Endothelial cell of hepatic sinusoid (primary cell): ENCODE results near the gene CTNNBIP1.

Experiments
- in situ Hi-C: cut with HindIII; loops from 2 replicates; pipeline ENCODE4 v1.10.0; 2017; ENCODE audit warnings: low sequenced_read_pairs

The CTNNBIP1 gene

DNA sequence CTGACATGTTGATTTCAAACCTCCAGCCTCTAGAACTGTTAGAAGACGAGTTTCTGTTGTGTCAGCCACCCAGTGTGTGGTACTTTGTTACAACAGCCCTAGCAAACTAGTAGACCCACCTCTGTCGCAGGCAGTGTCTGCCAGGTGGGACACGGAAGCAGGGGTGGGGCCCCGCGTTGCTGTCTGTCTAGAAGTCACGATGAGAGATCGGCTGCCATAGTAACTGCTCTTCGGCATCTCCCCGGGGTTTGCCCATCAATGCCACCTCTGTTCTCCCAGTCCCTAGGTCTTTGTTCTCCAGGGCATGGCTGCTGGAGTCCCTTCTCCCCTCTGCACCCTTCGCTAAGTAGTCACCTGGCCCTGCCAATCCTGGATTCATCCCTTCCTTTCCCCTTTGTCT, 71.1 kb downstream of the CTNNBIP1 start:
- in situ Hi-C loops, result no loop called here

DNA sequence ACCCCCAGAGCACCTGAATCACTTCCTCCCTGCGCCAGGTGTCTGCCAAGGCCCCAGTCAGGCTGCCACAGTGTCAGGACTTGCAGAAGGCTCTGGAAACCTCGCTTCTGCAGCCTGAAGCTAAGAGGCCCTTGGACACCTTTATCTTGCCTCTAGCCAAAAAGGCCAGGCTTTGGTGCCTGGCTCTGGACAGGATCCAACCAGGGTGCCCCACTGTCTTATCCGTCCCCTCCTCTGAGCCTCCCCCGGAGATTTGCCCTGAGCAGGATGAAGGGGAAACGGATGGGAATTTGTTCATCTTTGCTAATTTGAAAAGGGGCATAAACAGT, 73.5 kb downstream of the CTNNBIP1 start:
- in situ Hi-C loops, result no loop called here

DNA sequence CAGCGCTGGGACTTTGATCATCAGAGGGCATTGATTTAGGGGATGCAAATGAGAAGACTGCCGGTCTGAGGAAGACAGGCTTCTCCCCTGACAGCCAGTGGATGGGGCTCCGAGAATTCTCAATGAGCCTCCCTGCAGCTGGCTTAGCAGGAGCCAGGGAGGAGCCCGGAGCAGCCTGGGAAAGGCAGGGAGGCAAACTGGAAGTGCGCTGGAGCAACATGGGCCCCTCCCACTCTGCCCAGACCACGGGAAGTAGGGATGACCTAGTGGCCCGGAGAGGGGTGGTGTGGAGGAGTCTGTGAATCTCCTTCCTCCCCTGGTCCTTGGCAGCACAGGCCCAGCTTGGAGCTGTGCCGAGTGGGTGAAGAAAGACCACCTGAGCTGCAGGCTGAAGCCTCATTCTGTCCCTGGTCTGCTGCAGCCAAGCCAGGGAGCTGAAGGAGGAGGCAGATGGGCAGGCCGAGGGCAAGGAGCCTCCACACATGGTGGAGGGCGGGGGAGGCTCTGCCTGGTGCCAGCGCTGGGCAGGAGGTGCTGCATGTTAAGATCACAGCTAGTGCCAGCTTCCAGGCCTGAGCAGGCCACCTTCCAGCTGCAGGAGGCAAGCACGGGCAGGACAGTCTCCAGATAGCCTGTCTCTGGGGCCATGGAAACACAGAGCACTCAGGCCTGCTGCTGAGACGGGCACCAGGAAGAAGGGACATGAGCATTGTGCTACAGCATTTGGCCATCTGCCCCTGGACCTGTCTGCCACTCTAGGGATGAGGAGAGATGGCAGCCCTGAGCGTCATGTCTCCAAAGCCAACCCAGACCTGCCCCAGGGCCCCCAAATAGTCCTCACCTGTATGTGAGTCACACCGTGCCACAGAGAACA, 74.1 kb downstream of the CTNNBIP1 start:
- in situ Hi-C loops, result no loop called here

DNA sequence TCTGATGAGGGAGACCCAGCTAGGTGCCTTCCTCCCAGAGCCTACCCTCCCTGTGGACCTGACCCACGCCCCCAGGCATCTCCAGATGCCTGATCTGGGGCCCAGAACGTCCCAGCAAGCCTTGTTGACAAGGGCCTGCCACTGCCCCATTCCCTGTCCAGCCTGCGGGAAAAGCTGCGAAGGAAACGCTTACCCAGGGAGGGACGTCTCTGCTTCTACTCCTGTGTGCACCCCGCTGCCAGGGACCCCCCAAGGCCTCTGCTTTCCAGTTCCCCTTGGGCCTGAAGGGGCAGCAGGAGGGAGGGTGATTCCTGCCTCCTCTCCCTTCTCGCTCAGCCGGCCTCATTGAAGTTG, 74.7 kb downstream of the CTNNBIP1 start:
- in situ Hi-C loops, result no loop called here

DNA sequence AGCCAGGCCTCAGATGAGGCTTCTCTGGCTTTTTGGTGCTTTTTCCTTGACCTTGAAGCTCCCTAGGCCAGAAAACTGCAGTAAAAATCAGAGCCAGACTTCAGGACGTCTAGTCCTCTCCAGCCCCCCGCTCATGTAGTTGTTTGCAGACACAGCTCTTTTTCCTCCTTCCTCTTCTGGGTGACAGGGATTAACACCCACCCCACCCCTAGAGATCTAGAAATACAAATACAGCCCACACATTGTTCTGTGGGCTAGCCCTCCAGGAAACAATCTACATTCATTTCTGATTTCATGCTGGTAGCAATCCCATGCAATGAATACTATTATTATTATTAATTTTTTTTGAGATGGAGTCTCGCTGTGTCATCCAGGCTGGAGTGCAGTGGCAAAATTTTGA, 76.4 kb downstream of the CTNNBIP1 start:
- in situ Hi-C loops, result no loop called here

DNA sequence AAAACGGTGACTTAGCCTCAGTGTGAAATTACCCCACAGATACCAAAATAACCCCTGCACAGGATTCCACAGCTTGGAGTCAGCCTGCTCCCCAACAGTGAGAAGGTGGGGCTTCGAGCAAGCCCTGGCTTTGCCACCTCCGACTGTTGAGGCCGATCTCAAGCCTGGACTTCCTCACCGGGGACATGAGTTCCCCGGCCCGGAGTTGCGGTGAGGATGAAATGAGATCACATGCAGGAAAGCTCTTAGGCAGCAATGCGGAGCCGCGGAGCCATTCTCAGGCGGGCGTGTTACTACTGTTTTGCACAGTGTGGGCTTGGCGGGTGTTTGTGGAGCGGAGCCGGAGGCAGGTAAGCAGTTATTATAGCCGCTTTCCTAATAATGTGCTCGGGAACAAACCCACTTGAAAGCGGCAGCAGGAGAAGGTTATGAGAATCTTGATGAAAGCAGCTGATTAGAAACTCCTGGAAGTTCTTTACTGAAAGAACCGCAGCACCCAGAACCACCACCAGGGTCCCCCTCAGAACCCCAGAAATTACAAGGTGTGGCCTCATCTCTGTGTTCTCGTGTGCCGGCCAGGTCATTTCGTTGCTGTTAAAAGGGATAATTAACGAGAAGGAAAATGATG, 82.4 kb downstream of the CTNNBIP1 start:
- in situ Hi-C loops, result no loop called here

DNA sequence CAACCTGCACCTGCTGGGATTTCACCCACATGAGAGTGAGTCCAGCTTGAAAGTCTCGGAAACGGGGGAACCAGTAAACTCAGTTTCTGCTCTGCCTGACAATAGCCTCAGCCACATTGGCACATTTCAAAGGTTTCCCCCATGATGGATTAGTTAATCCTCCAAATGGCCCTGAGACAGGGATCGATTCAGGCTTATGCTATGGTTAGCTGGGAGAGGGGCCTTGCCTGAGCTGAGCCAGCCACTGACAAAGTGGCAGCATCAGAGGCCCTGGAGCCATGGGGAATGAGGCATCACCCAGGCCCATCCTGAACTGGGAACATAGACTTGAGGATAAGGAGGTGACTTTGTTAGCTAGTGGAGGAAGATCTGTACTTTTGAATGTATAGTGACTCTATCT, 83.5 kb downstream of the CTNNBIP1 start:
- in situ Hi-C loops, result no loop called here

DNA sequence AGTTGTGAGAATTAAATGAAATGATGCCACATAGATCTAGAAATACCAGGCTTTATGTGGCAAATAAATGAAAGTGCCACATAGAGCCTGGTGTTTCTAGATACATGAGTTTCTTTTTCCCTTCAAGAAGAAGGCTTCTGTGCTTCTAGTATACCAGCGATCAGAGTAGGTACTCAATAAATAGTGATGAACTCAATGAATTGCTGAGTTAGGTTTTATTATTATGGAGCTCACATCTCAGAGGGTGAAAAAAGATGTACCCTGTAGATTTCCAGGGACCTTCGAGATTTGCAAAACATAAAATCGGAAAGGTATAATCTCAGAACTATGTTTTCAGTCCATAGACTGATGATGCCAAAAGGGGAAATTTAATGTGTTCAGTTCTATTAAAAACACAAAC, 84.0 kb downstream of the CTNNBIP1 start:
- in situ Hi-C loops, result no loop called here

DNA sequence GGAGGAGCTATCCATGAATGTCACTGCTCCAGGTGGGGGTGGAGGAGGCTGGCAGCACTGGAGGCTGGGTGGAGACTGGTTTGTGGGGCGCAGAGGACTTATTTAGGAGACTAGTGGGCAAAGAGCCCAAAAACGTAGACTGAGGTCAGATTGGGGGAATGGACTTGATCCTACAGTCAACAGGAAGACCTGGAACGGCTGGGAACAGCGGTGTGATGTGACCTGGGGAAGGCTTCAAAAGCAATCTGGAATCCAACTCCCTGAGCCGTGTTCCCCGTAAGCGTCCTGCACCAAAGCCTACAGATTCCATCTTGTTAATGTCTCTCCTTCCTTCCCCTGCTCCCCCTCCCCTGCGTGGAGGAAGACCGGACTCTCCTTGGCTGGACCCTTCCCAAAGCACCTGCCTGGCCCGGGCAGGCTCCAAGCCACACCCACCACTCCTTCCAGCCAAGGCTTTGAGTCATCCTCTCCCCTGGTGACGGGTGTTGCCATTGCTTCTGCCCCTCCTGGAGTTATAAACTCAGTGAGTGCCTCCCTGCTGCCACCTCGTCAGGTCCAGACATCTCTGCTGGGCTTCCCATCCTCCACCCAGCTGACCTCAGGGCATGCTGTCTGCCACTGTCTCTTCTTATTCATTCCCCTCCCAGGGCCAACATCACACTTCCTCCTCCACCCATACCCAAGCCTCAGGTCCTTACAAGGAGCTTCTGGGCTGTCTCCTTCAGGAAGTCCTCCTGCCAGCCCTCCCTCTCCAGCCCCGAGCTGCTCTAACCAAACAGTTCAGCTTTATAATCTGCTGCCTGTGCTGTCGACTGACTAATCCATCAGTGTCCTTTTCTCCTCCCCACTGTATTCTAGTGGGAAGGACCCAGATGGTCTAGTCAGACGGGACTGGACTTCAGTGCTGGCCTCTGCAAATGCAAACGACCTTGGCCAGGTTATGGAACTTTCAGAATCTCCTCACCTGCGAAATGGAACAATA, 84.7 kb downstream of the CTNNBIP1 start:
- in situ Hi-C loops, result no loop called here

DNA sequence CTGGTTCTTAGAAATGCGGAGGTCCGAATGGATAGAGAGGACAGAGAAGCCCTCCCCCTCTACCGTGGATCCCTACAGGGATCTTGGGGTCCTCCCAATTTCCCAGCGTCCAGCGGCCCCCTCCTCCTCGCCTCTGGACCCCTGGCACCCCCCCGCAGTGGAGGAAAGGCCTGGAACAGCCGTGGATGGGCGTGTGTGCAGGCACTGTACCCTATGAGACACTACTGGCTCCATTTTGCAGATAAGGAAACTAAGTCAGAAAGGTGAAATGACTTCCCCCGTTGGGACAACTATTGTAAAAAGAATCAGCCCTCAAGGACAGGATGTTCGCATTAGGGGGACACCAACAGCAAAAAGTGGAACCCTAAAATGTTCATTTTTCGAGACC, 85.4 kb downstream of the CTNNBIP1 start:
- in situ Hi-C loops, result loop anchor here (25.0 kb wide), 1 partner anchor 162 kb away; the partner anchor contains the start of gene PIK3CD

DNA sequence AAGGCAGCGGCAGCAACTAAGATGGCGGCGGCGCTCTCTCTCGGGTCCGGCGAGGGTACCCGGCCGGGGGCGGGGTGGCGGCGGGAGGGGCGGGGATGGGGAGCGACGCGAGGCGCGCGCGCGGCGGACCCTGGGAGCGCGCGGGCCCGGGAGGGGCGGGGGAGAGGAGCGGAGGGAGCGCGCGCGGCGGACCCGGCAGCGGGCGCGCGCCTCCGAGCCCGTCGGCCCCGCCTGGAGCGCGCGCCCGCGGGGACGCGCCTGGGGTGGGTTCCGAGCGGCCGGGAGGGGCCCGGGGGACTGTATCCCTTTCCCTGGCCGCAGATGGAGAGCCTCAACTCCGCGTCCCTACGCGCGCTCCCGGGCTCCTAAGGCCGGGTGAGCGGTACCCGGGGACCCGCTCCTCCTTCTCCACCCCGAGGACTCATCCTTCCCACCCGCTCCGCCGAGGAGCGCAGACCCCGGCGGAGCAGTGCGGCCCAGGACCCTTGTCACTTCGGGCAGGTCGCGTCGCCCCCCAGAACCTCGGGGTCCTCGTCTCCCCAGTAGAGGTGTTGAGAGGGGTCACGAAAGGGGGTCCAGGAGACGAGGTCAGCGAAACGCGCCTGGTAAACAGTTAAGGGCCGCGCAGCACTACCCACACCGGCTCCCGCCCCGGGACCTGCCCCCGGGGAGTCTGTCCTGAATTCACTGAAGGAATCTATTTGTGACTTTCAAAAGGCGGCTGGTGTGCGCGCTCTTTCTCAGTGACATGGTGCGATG, 85.9 kb downstream of the CTNNBIP1 start, which contains the start of gene CLSTN1:
TSS of gene CLSTN1 (minus strand) at position 23 of the 759 bp plus-strand sequence. CDS start 232 bp downstream, outside the sequence.
- in situ Hi-C loops, result loop anchor here (25.0 kb wide), 1 partner anchor 162 kb away; the partner anchor contains the start of gene PIK3CD

DNA sequence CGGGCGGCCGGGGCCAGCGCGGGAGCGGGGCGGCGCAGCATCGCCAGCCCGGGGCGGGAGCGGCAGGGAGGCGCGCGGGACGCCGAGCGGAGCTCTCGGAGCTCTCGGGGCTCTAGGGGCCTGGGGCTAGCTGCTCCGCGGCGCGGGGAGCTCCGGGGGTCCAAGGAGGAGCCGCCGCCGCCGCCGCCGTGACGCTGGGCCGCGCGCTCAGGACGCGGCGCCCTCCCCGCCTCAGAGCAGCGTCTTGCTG, 86.5 kb downstream of the CTNNBIP1 start:
- in situ Hi-C loops, result loop anchor here (25.0 kb wide), 1 partner anchor 161 kb away; the partner anchor contains the start of gene PIK3CD

DNA sequence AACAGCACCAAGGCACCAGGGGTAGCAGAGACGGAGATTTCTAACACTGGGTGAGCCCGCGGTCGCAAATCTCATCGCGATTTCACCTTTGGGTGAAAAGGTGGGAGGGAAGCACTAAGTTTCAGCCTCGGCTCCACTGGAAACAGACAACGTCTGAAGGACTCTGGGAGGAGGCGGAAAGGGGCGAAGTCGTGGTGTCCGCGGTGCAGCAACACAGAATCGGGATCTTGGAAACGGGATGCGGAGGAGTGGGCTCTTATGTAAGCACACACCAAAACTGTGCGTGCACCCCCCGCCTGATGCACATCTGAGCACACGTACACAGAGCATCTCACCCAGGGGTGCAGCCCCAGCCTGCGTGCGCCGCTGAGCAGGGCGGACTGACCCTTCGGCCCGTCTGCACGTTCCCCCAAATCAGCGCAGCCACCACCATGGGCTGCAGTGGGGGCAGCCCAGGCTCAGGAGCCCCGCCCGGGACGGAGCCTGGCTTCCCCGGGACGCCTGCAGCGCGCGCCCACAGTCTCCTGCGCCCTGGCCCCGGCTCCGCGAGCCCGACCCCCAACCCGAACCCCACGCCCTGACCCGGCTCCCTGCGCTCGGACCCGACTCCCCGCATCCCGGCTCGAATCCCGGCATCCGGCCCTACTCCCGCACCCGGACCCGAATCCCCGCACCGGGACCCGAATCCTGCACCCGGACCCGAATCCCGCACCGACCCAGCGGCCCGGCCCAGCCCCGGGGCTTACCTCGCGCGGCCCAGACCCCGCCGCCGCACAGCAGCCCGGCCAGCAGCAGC, 87.0 kb downstream of the CTNNBIP1 start:
- in situ Hi-C loops, result loop anchor here (25.0 kb wide), 1 partner anchor 161 kb away; the partner anchor contains the start of gene PIK3CD

DNA sequence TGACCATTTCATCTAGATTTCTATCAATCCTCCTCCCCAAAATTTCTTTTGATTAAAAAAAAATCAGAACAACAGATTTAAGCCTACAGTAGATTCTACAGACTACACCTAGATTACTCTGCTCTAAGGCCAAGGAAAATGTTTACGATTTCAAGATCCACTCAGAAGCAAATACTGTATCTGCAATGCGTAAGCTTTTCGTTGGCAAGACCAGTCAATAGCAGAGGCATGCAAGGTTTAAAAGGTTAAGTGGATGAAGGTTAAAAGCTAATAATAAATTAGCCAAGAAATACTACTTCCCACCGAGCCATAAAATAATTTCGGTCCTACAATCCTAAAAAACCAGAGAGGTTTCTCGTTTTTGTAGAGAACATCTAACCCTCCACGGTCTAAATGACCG, 87.6 kb downstream of the CTNNBIP1 start:
- in situ Hi-C loops, result loop anchor here (25.0 kb wide), 1 partner anchor 160 kb away; the partner anchor contains the start of gene PIK3CD

DNA sequence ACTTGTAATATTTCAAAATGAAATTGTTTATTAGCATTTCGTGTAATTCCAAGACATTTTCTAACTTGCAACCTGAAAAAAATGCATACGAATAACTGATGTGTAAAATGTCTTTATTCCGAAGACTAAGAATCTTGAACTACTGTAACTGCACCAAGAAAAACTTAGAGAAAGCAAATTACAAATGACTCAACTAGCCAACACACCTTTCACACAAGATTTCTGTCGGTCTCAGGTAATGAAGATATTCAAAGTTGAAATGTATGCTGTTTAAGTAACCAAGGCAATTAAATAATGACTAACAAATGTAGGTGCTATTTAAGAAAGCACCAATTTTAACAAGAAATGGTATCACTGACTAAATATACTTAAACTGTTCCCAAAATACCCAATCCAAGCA, 88.4 kb downstream of the CTNNBIP1 start:
- in situ Hi-C loops, result loop anchor here (25.0 kb wide), 1 partner anchor 159 kb away; the partner anchor contains the start of gene PIK3CD

DNA sequence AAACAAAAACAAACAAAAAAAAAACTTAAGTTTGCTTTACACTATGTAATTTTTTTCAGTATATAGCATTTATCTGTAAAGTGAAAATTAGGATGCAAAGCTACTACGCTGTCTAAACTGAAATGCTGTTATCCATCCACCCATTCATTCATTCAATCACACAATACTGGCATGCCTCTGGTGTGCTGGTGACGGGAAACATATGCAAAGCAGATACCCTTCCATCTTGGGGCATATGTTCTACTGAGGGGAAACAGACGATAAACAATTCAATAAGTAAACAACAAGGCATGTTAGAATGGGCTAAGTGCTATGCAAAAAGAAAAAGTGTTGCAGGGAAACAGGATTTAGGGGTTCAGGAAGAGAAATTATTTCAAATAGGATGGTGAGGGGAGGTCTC, 89.5 kb downstream of the CTNNBIP1 start:
- in situ Hi-C loops, result loop anchor here (25.0 kb wide), 1 partner anchor 158 kb away; the partner anchor contains the start of gene PIK3CD

DNA sequence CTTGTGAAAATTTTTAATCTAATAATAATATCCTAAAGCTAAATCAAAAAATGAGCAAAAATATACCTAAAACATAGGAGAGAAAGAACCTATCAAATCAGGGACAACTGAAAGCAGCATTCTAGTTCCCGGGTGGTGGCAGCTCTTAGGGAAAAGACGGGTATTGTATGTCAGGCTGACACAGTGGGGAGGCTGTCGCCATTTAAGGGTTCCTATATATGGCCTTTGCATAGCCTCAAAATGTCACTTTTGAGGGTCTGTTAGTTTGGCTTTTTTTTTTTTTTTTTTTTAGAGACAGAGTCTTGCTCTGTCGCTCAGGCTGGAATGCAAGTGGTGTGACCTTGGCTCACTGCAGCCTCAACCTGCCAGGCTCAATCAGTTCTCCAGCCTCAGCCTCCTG, 92.3 kb downstream of the CTNNBIP1 start:
- in situ Hi-C loops, result loop anchor here (25.0 kb wide), 1 partner anchor 155 kb away; the partner anchor contains the start of gene PIK3CD

DNA sequence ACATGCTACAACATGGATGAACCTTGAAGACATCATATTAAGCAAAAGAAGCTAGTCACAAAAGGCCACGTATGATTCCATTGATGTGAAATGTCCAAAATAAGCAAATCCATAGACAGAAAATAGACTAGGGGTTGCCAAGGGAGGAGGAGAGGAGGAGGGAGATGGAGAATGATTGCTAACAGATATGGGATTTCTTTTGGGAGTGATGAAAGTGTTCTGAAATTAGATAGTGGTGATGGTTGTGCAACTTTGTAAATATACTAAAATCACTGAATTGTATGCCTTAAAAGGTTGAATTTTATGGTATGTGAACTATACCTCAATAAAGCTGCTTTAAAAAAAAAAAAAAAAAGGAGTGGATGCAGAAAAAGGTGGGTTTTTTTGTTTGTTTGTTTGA, 93.9 kb downstream of the CTNNBIP1 start:
- in situ Hi-C loops, result loop anchor here (25.0 kb wide), 1 partner anchor 154 kb away; the partner anchor contains the start of gene PIK3CD

DNA sequence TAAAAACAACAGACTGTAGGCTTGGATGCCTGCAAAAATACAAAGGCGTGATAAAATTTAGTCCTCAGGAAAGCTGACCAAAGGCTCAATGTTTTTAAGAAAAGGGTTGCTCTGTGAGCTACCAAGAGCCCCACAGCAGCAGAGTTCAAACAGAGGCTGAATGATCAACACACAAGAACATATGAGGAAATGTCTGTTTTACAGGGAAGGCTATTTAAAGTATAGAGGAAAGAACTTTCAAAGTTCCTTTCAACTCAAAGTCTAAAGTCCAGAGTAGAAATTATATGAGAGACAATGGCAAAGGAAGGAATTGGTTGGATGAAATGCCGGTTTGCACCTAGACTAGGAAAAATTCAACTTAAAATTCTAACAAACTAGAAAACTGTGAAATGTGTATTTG, 94.9 kb downstream of the CTNNBIP1 start:
- in situ Hi-C loops, result loop anchor here (25.0 kb wide), 1 partner anchor 153 kb away; the partner anchor contains the start of gene PIK3CD
